Measurements from ENCODE around the gene GCNT1.
A peak's percentile ranks its signal among the peaks of the same experiment; 100 is the strongest.
"Not testable (repeated sequence)": the region's sequence is repeated elsewhere in the genome, so short reads cannot be mapped to it uniquely, and the experiment has no call there.

GCNT1 gene

GRCh38 chr9:76478226-76478625 lies 19.2 kb downstream of the GCNT1 start:
- H3K4me3 ChIP-seq: no peak overlapping the region
- H3K27ac ChIP-seq: no peak overlapping the region

- not testable (repeated sequence) for H3K4me3 ChIP-seq
Observed at GRCh38 chr9:76479337-76479736, 20.4 kb downstream of the GCNT1 start.

DNA sequence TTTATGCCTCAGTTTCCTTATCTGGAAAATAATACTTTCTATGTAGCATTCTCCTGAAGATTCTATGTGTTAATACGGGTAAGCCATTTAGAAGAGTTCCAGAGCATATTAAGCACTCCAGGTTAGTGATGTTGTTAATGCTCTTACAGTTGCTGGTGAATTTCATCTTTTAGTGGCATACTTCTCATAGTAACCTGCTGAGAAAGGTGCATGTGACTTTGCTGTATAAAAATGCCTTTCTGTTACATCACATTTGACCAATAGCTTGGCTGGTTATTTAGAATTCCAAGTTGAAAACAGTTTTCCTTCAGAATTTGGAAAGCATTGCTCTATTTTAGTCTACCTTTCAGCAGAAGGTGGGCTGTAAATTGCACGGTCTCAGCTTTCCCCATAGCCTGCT lies 27.2 kb downstream of the GCNT1 start:
- H3K27ac ChIP-seq: no peak overlapping the region
- H3K4me3 ChIP-seq: no peak overlapping the region

More at GRCh38 chr9:76479337-76479736, 20.4 kb downstream of the GCNT1 start:
- not testable (repeated sequence) for H3K27ac ChIP-seq

GRCh38 chr9:76490249-76490990 lies 31.4 kb downstream of the GCNT1 start:
- peak overlapping the region in 1 of 21 experiments; percentile 44 for H3K27ac ChIP-seq
- no peak overlapping the region for H3K4me3 ChIP-seq

DNA sequence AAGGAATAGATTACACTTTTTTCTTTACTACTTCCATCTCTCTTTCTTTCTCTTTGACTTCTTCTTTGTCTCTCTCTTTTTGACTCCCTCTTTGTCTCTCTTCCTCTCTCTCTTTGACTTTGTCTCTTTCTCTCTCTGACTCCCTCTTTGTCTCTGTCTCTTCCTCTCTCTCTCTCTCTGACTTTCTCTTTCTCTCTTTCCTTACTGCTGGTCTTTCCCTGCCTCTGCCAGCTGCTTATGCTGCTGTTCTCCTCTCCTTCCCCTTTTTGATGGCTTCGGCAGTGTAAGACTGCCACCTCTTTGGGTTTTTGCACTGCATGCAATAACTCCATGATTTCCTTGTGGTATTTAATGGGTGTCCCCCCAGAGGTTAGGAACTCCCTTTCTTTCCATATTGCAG lies 32.1 kb downstream of the GCNT1 start:
- not testable (repeated sequence) for H3K4me3 ChIP-seq
- H3K27ac ChIP-seq: peak overlapping the region in 2 of 21 experiments; percentile 16 to 44

DNA sequence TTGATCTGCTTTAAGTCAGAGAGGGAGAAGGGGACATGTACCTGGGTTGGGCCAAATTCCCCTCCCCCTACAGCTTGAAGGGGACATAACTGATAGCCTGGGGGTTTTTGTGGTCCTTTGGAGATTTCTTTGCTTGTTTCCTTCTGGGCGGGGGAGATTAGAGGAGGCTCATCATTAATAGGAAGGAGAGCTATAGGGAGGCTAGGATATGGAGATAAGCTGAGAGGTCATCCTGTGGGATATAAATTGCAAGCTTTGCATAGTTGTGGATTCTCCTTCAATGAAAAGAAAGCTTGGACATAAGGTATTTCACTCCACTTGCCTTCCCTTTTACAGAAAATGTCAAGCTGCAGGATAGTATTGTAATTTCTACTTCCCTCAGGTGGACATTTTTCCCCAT lies 34.5 kb downstream of the GCNT1 start:
- H3K27ac ChIP-seq, H3K4me3 ChIP-seq: not testable (repeated sequence)

- H3K4me3 ChIP-seq: no peak overlapping the region
- H3K27ac ChIP-seq: no peak overlapping the region
Observed at GRCh38 chr9:76500061-76500460, 41.1 kb downstream of the GCNT1 start.

- Histone ChIP-seq H3K4me3 (no peak overlapping the region), H3K27ac (no peak overlapping the region)
Observed at GRCh38 chr9:76502746-76503145, 43.8 kb downstream of the GCNT1 start.

- no peak overlapping the region for H3K4me3 ChIP-seq
- no peak overlapping the region for H3K27ac ChIP-seq
Observed at GRCh38 chr9:76510041-76510440, 51.1 kb downstream of the GCNT1 start.

DNA sequence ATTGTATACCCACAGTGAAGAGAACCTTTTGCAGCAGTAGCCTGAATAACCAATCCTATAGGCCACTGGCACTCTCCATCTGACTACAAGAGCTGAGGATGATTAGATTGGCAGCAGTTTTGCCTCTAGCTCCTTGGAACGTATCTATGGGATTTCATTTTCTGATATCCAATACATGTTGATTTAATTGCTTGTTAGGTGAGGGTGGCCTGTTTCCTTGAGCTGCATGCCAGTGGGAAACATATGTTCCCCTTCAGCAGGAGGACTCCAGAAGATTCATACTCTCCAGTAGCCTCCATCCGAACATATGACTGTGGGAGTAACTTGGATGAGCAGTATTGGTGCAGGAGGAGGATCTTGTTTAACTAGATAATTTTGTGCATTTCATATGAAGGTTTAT lies 51.5 kb downstream of the GCNT1 start:
- Histone ChIP-seq H3K27ac (no peak overlapping the region), H3K4me3 (no peak overlapping the region)

DNA sequence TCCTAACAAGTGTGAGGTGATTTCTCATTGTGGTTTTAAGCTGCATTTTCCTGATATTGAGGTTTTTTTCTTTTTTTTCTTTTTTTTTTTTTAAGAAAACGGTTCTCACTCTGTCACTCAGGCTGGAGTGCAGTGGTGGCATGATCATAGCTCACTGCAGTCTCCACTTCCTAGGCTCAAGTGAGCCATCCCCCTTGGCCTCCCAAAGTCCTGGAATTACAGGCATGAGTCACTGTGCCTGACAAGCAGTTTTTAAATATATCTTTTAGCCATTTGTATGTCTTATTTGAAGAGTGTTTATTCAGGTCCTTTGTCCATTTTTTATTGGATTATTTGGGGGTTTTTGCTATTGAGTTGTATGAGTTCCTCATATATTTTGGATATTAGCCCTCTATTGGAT lies 53.8 kb downstream of the GCNT1 start:
- H3K27ac ChIP-seq: no peak overlapping the region
- no peak overlapping the region for H3K4me3 ChIP-seq

DNA sequence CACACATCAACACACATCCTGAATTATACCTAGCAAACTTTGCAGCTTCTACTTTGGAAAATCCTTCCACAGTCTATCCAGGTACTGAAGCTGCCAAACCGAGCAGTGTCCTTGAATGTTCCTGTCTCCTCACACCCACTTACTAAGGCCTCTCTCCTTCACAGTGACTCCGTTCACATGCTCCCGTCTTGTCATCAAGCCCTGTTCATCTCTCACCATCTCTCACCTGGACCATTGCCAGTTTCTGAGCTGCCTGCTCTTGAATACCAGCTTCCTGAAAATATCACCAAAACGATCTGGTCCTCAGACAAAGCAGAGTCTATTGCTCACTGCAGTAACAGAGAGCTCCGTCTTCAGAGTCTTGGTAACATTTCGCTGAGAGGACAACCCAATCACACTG lies 57.4 kb downstream of the GCNT1 start:
- H3K27ac ChIP-seq: no peak overlapping the region
- H3K4me3 ChIP-seq: no peak overlapping the region

DNA sequence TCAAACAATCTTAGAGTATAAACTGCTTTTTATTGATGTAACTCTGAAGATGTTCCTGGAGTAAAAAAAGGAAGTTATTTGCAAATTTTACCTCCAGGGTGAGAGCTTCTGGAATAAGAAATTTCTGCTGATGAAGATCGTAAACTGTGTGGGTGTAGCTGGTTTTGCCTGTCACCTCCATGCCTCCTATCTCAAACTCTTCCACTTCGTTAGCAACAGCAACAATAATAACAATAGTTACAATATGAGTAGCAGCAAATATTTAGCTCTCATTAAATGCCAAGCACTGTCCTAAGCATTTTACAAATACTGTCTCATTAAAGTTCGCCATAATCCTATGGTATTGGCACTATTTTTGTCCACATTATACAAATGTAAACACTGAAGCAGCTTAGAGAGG lies 57.9 kb downstream of the GCNT1 start:
- Histone ChIP-seq H3K4me3 (no peak overlapping the region), H3K27ac (no peak overlapping the region)

- Histone ChIP-seq H3K4me3 (no peak overlapping the region), H3K27ac (no peak overlapping the region)
Observed at GRCh38 chr9:76519075-76519835, 60.3 kb downstream of the GCNT1 start.

GRCh38 chr9:76521244-76521681 lies 62.3 kb downstream of the GCNT1 start:
- H3K4me3 ChIP-seq: no peak overlapping the region
- H3K27ac ChIP-seq: no peak overlapping the region

DNA sequence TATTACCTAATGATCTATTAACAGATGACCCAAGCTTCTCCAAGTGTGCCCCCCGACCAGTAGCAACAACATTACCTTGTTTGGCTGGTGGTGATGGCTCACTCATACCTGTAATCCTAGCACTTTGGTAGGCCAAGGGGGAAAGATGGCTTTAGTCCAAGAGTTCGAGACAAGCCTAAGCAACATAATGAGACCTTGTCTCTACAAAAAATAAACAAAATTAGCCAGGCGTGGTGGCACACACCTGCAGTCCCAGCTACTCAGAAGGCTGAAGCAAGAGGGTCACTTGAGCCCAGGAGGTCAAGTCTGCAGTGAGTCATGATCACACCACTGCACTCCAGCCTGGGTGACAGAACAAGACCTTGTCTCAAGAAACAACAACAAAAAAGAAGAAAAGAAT lies 62.9 kb downstream of the GCNT1 start:
- no peak overlapping the region for H3K27ac ChIP-seq

GRCh38 chr9:76523617-76524200 lies 64.7 kb downstream of the GCNT1 start:
- H3K4me3 ChIP-seq: not testable (repeated sequence)

More for the DNA sequence above, 62.9 kb downstream of the GCNT1 start:
- no peak overlapping the region for H3K4me3 ChIP-seq

GRCh38 chr9:76525196-76525595 lies 66.2 kb downstream of the GCNT1 start:
- H3K27ac ChIP-seq: no peak overlapping the region
- no peak overlapping the region for H3K4me3 ChIP-seq

More at GRCh38 chr9:76523617-76524200, 64.7 kb downstream of the GCNT1 start:
- H3K27ac ChIP-seq: not testable (repeated sequence)

- H3K4me3 ChIP-seq: no peak overlapping the region
Observed at GRCh38 chr9:76526026-76526425, 67.0 kb downstream of the GCNT1 start.

GRCh38 chr9:76528056-76528455 lies 69.1 kb downstream of the GCNT1 start:
- Histone ChIP-seq H3K4me3 (no peak overlapping the region), H3K27ac (no peak overlapping the region)

More at GRCh38 chr9:76526026-76526425, 67.0 kb downstream of the GCNT1 start:
- H3K27ac ChIP-seq: no peak overlapping the region

Data from skin epidermis (tissue), 12 donors.